ENCODE measurements around the gene C5orf34. TPM values are rescaled to one million over a fixed set of nuclear protein-coding genes. Genes with fewer than 3 reads are reported as not detected.
"Not testable (repeated sequence)": the region's sequence is repeated elsewhere in the genome, so short reads cannot be mapped to it uniquely, and the experiment has no call there.

Gene C5orf34
- total RNA-seq, 1 donor from 2014 or later = 0.40 TPM

GRCh38 chr5:43456556-43456955, 58.4 kb downstream of the C5orf34 start:
- DNase-seq (no peak), ATAC-seq (ENCODE audit: poor library complexity) (no peak)
- intact Hi-C loops (cut with DNase I) = no loop called here

GRCh38 chr5:43441575-43441974, 73.4 kb downstream of the C5orf34 start:
- intact Hi-C loops (cut with DNase I); DNase-seq; ATAC-seq (ENCODE audit: poor library complexity): not testable (repeated sequence)

- no peak for DNase-seq
- intact Hi-C loops (cut with DNase I) = no loop called here
- no peak for ATAC-seq (ENCODE audit: poor library complexity)
Measured at GRCh38 chr5:43437062-43437660, 77.8 kb downstream of the C5orf34 start.

Other genes starting within 250 kb of the C5orf34 start
- 21.6 TPM for gene HMGCS1, start 201.7 kb downstream of the C5orf34 start, total RNA-seq
- 0.81 TPM for gene CCL28, start 102.8 kb downstream of the C5orf34 start, total RNA-seq
- gene TMEM267, start 31.3 kb downstream of the C5orf34 start, total RNA-seq = 6.2 TPM
- 120 TPM for gene PAIP1, start 41.9 kb upstream of the C5orf34 start, total RNA-seq
- 573 TPM for gene NNT, start 88.0 kb upstream of the C5orf34 start, total RNA-seq